Uterine smooth muscle cell (primary cell): Measurements from ENCODE around the gene SS18. TPM values are rescaled to one million over a fixed set of nuclear protein-coding genes. Genes with fewer than 3 reads are reported as not detected.

Experiments
- total RNA-seq: library from RNA; depleted of rRNA; stranded (reverse); fragments of >200 nt; gene quantifications from 2 replicates; pipeline ENCODE4 v1.2.3, GENCODE V29; 2014

The SS18 gene, protein sequence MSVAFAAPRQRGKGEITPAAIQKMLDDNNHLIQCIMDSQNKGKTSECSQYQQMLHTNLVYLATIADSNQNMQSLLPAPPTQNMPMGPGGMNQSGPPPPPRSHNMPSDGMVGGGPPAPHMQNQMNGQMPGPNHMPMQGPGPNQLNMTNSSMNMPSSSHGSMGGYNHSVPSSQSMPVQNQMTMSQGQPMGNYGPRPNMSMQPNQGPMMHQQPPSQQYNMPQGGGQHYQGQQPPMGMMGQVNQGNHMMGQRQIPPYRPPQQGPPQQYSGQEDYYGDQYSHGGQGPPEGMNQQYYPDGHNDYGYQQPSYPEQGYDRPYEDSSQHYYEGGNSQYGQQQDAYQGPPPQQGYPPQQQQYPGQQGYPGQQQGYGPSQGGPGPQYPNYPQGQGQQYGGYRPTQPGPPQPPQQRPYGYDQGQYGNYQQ
- 108 and 139 TPM in 2 replicates for total RNA-seq

DNA sequence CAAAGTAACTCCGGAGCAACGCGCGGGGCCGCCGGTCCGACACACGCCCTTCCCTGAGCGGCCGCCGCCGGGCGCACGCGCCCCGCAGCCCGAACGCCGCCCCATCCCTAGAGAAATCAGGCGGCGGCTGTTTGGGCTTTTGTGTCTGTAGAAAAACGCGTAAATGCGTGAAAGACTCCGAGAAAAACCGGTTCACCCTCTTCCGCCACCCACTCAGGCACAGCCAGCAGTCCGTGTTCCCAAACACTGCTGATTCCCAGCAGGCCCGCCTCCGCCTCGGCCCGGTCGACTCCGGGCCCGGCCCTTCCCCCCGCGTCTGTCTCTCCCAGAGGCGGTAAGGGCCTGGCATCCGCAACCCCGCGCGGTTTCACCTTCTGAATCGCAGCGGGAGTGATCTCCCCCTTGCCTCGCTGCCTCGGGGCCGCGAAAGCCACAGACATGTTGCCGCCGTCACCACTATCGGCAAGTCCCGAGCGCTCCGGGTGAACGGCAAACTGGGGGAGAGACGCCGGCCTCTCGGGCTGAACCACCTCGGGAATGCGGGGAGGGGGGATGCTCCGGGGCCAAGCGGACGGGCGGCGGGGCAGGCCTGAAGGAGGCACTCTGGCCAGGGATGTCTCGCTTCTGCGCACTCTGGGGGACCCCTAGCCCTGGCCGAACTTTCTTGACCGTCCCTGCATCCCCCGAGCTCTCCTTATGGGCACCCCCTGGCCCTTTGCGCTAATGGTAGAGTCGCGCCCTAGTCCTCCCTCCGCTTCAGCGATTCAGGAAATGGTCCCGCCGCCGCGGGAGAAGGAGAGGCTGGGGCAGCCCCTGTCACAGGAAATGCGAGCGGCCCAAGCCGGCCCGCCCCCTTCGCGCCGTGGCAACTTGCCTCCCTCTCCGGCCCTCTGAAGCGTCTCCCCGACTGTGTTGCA is at the start of gene SS18:
SS18 (minus strand) TSS at position 484 of the 917 bp plus-strand sequence; CDS start at position 440, 44 bp downstream.

DNA sequence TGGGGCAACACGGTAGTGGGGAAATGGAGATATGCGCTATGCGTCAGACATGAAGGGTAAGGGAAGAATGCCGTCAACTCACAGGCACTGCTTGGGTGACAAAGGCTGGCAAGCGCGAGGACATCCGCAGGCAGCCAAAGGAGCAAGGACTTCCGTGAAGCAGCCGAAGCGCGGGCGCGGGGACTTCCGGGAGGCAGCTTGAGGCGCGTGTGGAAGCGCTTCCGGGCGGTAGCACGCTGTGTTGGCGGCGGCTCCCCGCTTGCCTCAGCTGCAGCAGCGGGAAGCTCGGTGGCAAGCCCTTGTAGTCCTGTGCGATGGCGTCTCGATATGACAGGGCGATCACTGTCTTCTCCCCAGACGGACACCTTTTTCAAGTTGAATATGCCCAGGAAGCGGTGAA is 43.2 kb upstream of the SS18 start, which contains the start of gene PSMA8:
PSMA8 (plus strand) TSS at position 218 of the 400 bp plus-strand sequence; CDS start at position 315, 97 bp downstream.

Other genes with a start within 250 kb of the SS18 start
- gene PSMA8, start 43.3 kb upstream of the SS18 start, total RNA-seq = not detected in 2 replicates
- gene TAF4B, start 135.8 kb upstream of the SS18 start, total RNA-seq = 2.3 and 3.1 TPM in 2 replicates